Bone marrow (tissue), 2 donors: Measurements from ENCODE around the gene TSPAN18.

Source experiments
- DNase-seq, 2 donors: peaks; one replicate each; lab custom pipeline; 2025; lab: John Stamatoyannopoulos, UW

The TSPAN18 gene

DNA sequence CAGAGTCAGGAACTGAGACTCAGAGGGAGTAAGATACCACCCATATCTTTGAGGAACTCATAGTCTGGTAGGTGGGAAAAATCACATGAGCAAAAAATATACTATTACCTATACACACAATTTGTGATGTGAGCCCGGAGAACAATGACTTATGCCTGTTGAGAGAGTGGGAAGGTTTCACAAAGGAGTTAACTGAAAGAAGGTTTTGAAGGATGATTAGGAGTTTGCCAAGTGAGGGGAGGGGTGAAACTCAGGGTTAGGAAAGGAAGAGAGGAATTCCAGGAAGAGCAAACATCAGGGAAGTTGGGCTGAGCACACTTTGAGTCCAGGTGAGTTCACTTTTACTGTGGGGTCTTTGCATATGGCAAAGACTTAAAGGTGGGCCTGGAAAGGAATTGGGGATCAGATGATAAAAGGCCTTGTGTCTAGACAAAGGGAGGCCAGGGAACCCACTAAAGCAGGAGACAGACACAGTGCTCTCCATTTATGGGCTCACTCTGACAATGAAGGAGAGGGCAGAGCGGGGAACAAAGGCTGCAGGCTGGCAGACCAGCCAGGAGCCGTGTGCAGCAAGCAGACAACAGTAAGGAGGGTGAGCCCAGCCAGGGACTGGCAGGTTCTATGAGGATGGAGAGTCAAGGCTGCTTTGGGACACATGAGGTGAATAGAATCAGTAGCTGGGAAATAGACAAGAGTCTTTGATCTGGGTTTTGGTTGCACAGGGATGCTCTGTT is 33.1 kb downstream of the TSPAN18 start:
- DNase-seq: no peak

- no peak for DNase-seq
Observed at GRCh38 chr11:44760477-44760872, 33.7 kb downstream of the TSPAN18 start.

GRCh38 chr11:44760917-44761550 is 34.3 kb downstream of the TSPAN18 start:
- no peak for DNase-seq

DNA sequence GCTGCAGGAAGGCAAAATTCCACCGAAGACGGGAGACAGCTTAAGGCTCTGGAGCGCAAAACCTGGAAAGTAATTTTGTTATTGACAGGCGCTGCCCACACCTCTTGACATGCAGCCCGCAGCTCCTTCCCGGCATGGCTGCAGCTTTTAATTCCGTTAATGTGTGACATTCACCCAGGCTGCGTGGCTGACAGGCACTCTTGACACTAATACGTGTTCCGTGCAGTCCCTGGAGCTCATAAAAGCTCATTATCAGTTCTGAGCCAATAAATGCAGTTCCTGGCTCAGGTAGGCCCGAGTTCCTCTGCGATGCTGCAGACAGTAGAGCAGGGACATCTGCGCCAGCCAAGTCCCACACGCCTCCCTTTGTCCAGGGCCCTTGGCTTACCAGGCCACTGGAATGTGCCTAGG is 34.8 kb downstream of the TSPAN18 start:
- no peak for DNase-seq

DNA sequence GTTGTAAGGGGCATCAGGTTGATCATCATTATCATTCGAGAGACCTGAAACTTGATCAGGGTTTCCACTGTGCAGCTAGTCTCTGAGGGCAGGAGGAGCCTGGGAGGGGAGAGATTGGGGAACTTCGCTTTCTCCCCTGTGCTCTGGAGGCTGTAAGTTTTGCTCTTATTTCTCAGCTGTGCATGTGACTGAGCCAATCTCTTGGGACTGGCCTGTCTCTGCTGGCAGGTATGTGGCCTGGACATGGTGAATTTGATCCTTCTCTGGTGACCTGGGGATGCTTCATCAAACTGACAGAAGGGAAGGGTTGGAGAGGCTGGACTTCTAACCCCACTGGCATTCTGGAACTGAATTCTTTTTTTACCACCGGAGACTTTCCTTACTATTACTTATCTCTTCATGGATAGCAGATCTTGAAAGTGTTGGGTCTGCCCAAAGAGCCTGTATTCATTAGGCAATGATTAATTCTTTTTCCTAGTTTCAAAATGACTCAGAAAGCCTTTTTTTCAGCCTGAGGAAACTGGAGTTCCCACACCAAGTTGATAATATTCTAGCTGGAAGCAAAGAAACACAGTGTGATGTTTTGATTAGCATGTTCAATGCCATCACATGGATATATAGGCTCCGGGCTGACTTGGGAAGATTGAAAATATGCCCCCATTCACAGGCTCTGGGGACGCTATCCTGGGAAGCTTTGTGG is 36.5 kb downstream of the TSPAN18 start:
- no peak for DNase-seq

DNA sequence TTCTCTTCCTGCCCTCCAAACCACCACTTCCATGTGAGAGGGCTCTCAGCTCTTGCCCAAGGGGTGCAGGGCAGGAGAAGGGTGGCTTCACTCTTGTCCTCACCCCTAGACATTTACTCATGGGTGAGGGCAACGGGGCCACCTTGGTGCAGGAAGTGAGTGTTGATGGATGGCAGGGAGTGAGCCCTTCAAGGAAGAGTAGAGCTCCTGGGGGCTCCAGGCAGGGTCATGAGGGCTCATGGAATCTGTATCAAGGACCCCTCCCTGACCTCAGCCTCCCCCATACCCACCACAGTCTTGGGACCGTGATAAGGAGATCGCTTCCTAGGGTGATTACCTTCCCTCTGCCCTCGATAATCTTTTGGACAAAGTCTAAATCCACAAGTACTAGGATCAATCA is 37.8 kb downstream of the TSPAN18 start:
- no peak for DNase-seq

- no peak for DNase-seq
Observed at GRCh38 chr11:44765026-44765595, 38.3 kb downstream of the TSPAN18 start.

DNA sequence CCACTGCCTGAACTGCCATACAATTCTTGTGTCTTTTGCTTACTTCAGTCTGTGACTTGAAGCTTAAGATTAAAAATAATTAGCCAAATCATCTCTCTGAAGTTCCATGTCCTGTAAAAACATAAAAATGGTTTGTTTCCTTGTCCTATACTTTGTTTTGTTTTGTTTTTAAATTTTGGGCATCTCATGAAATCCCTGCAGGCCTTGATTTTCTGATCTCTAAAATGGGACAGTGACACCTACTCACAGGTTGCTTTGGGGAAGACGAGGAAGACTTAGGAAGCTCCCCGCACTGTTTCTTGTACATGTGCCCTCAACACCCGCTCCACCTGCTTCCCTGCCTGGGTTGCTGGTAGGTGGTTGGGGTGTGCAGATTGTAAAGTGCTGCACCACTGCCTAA is 38.9 kb downstream of the TSPAN18 start:
- DNase-seq: no peak

- DNase-seq: no peak
Observed at GRCh38 chr11:44766112-44766971, 39.6 kb downstream of the TSPAN18 start.

DNA sequence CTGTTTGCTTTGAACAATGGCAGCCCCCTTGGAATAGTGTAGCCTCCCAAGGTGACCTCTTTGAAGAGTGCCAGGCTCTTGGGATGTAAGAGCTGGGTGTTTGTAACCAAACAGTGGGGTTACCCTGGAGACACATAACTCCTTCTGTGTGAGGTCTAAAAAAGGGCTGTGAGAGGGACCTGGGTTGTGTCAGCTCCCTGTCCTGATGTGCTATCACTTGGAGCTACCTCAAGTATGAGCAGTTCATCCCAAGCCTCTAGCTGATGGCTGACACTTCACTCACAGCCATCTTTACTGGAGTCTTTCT is 40.2 kb downstream of the TSPAN18 start:
- no peak for DNase-seq

DNA sequence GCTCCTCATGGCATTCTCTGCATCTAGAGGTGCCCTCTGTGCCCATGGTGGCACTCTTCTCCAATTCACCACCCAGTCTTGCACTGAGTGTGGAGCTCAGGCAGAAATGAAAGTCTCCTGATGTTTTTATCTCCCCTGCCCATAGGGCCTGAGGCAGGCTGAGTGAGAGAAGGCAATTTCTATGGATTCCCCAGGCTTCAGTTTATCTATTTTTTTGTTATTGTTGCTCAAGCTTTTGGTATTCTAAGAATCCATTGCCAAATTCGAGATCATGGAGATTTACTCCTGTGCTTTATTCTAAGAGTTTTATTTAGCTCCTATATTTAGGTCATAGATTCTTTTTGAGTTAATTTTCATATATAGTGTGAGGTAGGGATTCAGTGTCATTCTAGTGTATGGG is 40.7 kb downstream of the TSPAN18 start:
- no peak for DNase-seq

DNA sequence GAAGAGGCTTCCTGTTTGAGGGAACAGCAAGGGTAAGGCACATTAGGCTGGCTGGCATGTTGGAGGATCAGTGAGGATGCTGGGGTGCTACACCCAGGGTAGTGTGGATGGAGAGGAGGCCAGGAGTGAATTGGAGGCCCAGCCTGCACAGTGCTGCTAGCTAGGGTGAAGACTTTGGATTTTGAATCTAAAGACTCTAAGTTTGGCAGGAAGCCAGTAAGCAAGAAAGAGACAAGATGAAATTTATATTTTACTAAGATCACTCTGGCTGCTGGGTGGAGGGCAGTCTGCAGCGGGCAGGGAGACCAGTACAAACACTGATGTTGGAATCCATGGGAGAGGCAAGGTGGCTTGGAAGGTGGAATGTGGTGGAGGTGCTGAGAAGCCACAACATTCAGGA is 43.6 kb downstream of the TSPAN18 start:
- no peak for DNase-seq

- no peak for DNase-seq
Observed at GRCh38 chr11:44771252-44771734, 44.5 kb downstream of the TSPAN18 start.

DNA sequence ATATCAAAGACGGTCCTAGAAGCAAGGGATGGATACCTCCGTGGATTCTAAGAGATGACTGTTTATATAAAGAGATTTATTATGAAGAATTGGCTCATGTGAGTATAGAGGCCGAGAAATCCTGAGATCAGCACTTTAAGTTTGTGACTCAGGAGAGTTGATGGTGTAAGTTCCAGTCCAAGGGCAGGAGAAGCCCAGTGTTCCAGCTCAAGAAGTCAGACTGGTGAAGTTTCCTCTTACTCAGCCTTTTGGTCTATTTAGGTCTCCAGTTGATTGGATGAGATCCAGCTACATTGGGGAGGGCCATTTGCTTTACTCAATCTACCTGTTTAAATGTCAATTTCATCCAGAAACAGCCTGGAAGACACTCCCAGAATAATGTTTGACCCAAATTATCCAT is 45.1 kb downstream of the TSPAN18 start:
- no peak for DNase-seq

DNA sequence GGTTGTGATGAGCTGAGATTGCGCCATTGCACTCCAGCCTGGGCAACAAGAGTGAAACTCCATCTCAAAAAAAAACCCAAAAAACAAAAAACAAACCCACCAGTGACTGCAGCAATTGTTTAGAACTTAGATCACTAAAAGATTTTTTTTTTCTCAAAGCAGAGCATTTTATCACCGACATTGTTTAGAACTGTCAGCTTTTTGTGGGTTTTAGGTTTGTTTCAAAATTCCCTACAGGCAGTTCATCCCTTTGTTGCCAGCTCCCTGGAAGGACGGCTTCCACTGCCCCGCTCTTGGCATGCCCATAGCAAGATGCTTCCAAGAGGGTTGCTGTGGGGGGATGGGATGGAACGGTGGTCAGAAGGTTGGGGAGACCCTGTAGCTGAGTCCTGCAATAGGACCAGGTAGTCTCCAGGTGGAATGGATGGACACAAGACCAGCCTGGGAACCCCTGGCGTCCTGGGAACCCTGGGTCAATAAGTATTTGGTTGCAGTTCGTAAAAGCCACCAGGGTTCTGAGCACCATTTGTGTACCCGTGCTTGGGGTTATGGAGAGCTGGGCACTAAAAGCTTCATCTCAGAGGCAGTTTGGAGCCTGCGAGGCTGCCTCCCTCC is 46.7 kb downstream of the TSPAN18 start:
- no peak for DNase-seq

DNA sequence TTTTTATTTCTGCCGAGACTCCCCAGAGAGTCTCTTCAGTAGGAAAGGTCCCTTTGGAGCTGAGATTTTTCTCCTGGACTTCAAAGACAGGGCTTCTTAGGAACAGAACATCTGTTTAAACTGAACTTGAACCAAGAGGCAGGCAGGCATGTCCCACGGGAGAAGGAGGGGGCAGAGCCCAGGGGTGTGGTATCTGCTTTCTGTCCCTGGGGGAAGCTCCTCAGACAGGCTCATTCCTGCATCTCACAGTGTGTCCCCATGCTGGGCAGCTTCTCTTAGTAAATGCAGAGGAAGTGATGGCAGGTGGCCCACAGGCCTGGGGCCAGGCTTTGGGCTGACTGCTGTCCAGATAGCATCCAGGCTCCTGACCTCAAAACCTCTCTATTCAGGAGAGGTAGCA is 47.3 kb downstream of the TSPAN18 start:
- no peak for DNase-seq

DNA sequence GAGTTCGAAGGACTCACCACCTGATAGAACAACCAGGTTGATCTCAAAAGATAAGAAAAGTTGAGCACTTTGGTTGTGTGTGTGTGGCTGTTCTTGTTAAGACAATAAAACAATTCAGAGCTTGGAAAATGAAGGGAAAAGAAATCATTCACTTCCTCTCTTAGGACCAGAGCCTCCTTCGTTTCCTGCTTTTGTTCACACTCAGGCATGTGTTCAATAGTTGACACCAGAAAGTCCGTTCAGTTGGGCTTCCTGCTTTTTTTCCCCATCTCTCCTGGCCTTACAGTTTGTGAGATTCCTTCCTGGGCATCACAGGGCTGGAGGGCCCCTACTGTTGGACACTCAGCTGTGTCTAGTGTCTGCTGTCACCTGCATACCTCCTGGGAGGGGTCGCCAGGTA is 48.0 kb downstream of the TSPAN18 start:
- DNase-seq: no peak

DNA sequence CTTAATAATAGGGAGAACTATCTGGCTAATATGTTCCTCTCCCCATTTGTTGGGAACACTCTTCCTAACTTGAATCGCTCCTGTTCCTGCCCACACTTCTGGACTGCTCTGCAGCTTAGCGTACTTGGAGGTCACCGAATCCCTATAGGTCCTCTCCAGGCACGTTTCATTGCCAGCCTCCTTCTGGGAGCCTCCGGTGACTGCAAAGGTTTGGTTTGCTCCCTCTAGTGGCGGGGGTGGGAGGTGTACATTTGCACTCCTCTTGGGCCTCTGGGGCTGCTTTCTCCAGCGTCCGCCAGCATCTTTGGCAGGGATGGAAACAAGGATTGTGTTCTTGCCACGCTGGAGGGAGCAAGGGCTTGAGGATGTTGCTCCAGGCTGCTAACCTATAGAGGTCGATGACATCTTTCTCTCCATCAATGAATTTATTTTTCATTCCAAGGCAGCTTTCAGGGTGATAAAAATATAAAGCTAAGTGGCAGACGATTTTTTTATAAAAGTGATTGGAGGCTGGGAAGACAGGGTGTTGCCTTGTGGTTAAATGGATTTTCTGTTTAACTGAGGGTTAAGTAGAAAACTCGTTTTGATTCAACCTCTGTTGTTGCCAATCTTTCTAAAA is 48.7 kb downstream of the TSPAN18 start:
- DNase-seq: peak in 1 of 2 donors; percentile 11

DNA sequence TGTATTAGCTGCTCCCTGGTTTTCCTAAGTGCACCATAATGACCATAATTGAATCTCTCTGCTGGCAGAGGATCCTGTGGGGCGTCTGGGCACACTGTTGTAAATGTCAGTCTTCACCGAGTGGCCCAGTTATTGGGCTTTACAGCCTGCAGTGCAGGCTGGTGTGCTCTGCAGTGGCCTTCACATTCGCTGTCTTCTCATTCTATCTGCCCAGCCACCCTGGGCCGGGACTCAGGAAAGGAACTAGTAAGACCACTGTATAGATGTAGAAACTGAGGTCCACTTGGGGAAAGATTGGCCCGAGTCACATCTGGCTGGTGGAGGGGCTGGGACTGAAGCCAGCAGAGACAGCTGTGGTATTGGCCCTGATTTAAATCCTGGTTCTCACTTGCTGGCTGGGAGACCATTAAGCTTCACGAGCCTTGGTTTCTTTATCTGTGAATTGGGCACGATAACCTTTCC is 49.3 kb downstream of the TSPAN18 start:
- DNase-seq: no peak

- DNase-seq: no peak
Observed at GRCh38 chr11:44776551-44777208, 49.9 kb downstream of the TSPAN18 start.
